Bronchial epithelial cell (primary cell): ENCODE measurements around the gene SLC44A5. TPM values are rescaled to one million over a fixed set of nuclear protein-coding genes. Genes with fewer than 3 reads are reported as not detected.

Experiments
- DNase-seq: peaks from one replicate; pipeline ENCODE4 v3.0.0-alpha.2; 2010; ENCODE audit warnings: low read depth
- FAIRE-seq: peaks from 2 replicates; lab custom pipeline; 2011; peaks lifted over from hg19 to GRCh38; lab: Jason Lieb, UNC
- H3K27me3 ChIP-seq: 2 replicates; pipeline ENCODE4 v1.5.1; 2011; ENCODE audit warnings: low read length; ENCODE audit not compliant: control insufficient read depth, insufficient read depth
- H3K36me3 ChIP-seq: 2 replicates; pipeline ENCODE4 v1.5.1; 2011; ENCODE audit warnings: low read length; ENCODE audit not compliant: control insufficient read depth, insufficient read depth
- H3K4me3 ChIP-seq: 2 replicates; pipeline ENCODE4 v1.5.1; 2011; ENCODE audit warnings: mild to moderate bottlenecking, low read depth, low read length, control low read depth
- CTCF ChIP-seq: IDR thresholded peaks from 2 replicates; pipeline ENCODE4 v1.5.1; 2011; ENCODE audit warnings: mild to moderate bottlenecking, moderate library complexity, low read length, control low read depth, inconsistent platforms; ENCODE audit not compliant: insufficient read depth, severe bottlenecking
- total RNA-seq: library from RNA; depleted of rRNA; stranded (reverse); fragments of >200 nt; gene quantifications from 2 replicates; pipeline ENCODE4 v1.2.1, GENCODE V29; 2014

SLC44A5 gene
- total RNA-seq, 1 donor from 2014 or later = under 0.01 TPM

GRCh38 chr1:75245239-75245638, 365.7 kb downstream of the SLC44A5 start:
- no peaks in the 10 kb centered on the region for H3K27me3 ChIP-seq
- no peak overlapping the region for H3K4me3 ChIP-seq
- no peaks in the 10 kb centered on the region for H3K36me3 ChIP-seq
- no peak for DNase-seq
- no peak for TF ChIP-seq CTCF
- no peak for FAIRE-seq

- Histone ChIP-seq H3K36me3 (no peaks in the 10 kb centered on the region), H3K4me3 (no peak overlapping the region), H3K27me3 (no peaks in the 10 kb centered on the region)
- no peak for FAIRE-seq
- no peak for DNase-seq
- no peak for TF ChIP-seq CTCF
Measured at GRCh38 chr1:75243124-75243523, 367.8 kb downstream of the SLC44A5 start.

GRCh38 chr1:75237316-75237715, 373.6 kb downstream of the SLC44A5 start:
- Histone ChIP-seq H3K4me3 (no peak overlapping the region), H3K27me3 (no peaks in the 10 kb centered on the region), H3K36me3 (no peaks in the 10 kb centered on the region)
- TF ChIP-seq CTCF = no peak
- FAIRE-seq = no peak
- DNase-seq = no peak

- TF ChIP-seq CTCF = no peak
- FAIRE-seq = no peak
- Histone ChIP-seq H3K4me3 (no peak overlapping the region), H3K36me3 (no peaks in the 10 kb centered on the region), H3K27me3 (no peaks in the 10 kb centered on the region)
- DNase-seq = no peak
Measured at GRCh38 chr1:75234562-75234961, 376.4 kb downstream of the SLC44A5 start.

- H3K36me3 ChIP-seq = no peaks in the 10 kb centered on the region
- DNase-seq (peak; percentile 54), FAIRE-seq (no peak)
- TF ChIP-seq CTCF = peak; percentile 52
- H3K4me3 ChIP-seq = no peak overlapping the region
- no peaks in the 10 kb centered on the region for H3K27me3 ChIP-seq
Measured at GRCh38 chr1:75233302-75233929, 377.5 kb downstream of the SLC44A5 start.

- no peak for DNase-seq
- TF ChIP-seq CTCF = no peak
- H3K27me3 ChIP-seq = no peaks in the 10 kb centered on the region
- FAIRE-seq = no peak
- no peak overlapping the region for H3K4me3 ChIP-seq
- H3K36me3 ChIP-seq = no peaks in the 10 kb centered on the region
Measured at GRCh38 chr1:75220072-75220471, 390.8 kb downstream of the SLC44A5 start.
